Panc1 (cell line): Measurements from ENCODE around the gene GRK1. TPM values are rescaled to one million over a fixed set of nuclear protein-coding genes. Genes with fewer than 3 reads are reported as not detected.

ENCODE experiments used
- ATAC-seq: fragments of 200-7000 bp; cut with Tn5 transposase; 2 replicates; pipeline ENCODE4 v1.9.1; 2020; ENCODE audit warnings: mild to moderate bottlenecking, moderate library complexity
- BruUV-seq: library from RNA; stranded (reverse); fragments of 400-500 nt; replicated peaks from 2 replicates; lab custom pipeline; 2021; lab: Mats Ljungman, UMichigan
- CTCF ChIA-PET: fragments of 300-600 bp; sonication (Branson Sonifier 250); formaldehyde crosslinking; loops from one replicate; lab custom pipeline; 2022; ENCODE audit warnings: antibody characterized with exemption; lab: Charles Lee
- POLR2A ChIA-PET: fragments of 300-600 bp; sonication (Branson Sonifier 250); formaldehyde crosslinking; loops from one replicate; lab custom pipeline; 2022; ENCODE audit warnings: antibody characterized with exemption; lab: Charles Lee
- DNase-seq: peaks from one replicate; pipeline ENCODE4 v3.0.0-alpha.2; 2010; ENCODE audit warnings: low read depth, low spot score
- H3K27ac ChIP-seq: 2 replicates; pipeline ENCODE4 v1.5.1; 2011; ENCODE audit warnings: mild to moderate bottlenecking, low read length, inconsistent platforms
- H3K27me3 ChIP-seq: fragments of 200-500 bp; sonication (Bioruptor generic); 2 replicates; pipeline ENCODE4 v1.6.0; 2014; ENCODE audit warnings: low read length, inconsistent platforms; ENCODE audit not compliant: control insufficient read depth, insufficient read depth
- H3K36me3 ChIP-seq: fragments of 200-500 bp; sonication (Bioruptor generic); 2 replicates; pipeline ENCODE4 v1.5.1; 2014; ENCODE audit warnings: inconsistent platforms, mild to moderate bottlenecking, low read length, moderate library complexity; ENCODE audit not compliant: control insufficient read depth, insufficient read depth
- H3K4me1 ChIP-seq: 2 replicates; pipeline ENCODE4 v1.5.1; 2011; ENCODE audit warnings: inconsistent platforms, mild to moderate bottlenecking, low read length, moderate library complexity; ENCODE audit not compliant: control insufficient read depth, insufficient read depth
- H3K4me3 ChIP-seq, 2 experiments: 2 replicates each; pipeline ENCODE4 v1.5.1; 2011 to 2012; ENCODE audit warnings: low read depth in 2 of 2, low read length in 2 of 2, mild to moderate bottlenecking in 2 of 2, inconsistent platforms in 1 of 2, moderate library complexity in 1 of 2
- H3K9me3 ChIP-seq: fragments of 200-500 bp; sonication (Bioruptor generic); 2 replicates; pipeline ENCODE4 v1.5.1; 2014; ENCODE audit warnings: low read depth, mild to moderate bottlenecking, inconsistent platforms, low read length, moderate library complexity; ENCODE audit not compliant: control insufficient read depth, insufficient read depth
- CTCF ChIP-seq: fragments of 450-650 bp; IDR thresholded peaks from 2 replicates; pipeline ENCODE4 v1.5.1; 2017; ENCODE audit warnings: mild to moderate bottlenecking
- POLR2AphosphoS5 ChIP-seq: IDR thresholded peaks from 2 replicates; pipeline ENCODE4 v1.6.1; 2012; ENCODE audit warnings: mild to moderate bottlenecking, low read depth, low read length, moderate library complexity
- REST ChIP-seq, 2 experiments: IDR thresholded peaks; 2 replicates each; pipeline ENCODE4 v1.6.1; 2011 to 2012; ENCODE audit warnings: low read depth in 2 of 2, control low read depth in 1 of 2, low read length in 1 of 2, mild to moderate bottlenecking in 1 of 2, moderate library complexity in 1 of 2; ENCODE audit not compliant: insufficient read depth in 1 of 2
- SIN3A ChIP-seq: IDR thresholded peaks from 2 replicates; pipeline ENCODE4 v1.6.1; 2012; ENCODE audit warnings: low read depth, mild to moderate bottlenecking, low read length, moderate library complexity, borderline replicate concordance; ENCODE audit not compliant: insufficient read depth
- TCF7L2 ChIP-seq: IDR thresholded peaks from 2 replicates; pipeline ENCODE4 v1.6.1; 2011; ENCODE audit warnings: mild to moderate bottlenecking, low read depth, low read length, inconsistent platforms
- in situ Hi-C: cut with HindIII; loops from 2 replicates; pipeline ENCODE4 v1.10.0; 2016; ENCODE audit warnings: low sequenced_read_pairs, low pct_unique_long_range_greater_than_20kb
- intact Hi-C: fragments of 100-400 bp; cut with micrococcal nuclease; formaldehyde crosslinking; loops from one replicate; pipeline ENCODE4 v1.10.0; 2022; ENCODE audit not compliant: unreplicated experiment
- total RNA-seq: library from RNA; stranded (reverse); gene quantifications from one replicate; pipeline ENCODE4 v1.2.1, GENCODE V29; 2021; ENCODE audit not compliant: unreplicated experiment

The GRK1 gene
- total RNA-seq, 1 experiment from 2014 or later: 1.8 TPM

GRCh38 chr13:113630804-113631203 is 36.2 kb upstream of the GRK1 start:
- no peaks in the 10 kb centered on the region for H3K27me3 ChIP-seq
- no peaks in the 10 kb centered on the region for H3K9me3 ChIP-seq
- CTCF ChIA-PET: no interaction called here
- POLR2A ChIA-PET: no interaction called here
- in situ Hi-C loops: no loop called here
- DNase-seq: no peak
- peaks cover 3% of the 10 kb centered on the region; the same call in 1 of the 2 replicates for H3K36me3 ChIP-seq
- H3K4me1 ChIP-seq: peaks cover 3% of the 10 kb centered on the region; the same call in 1 of the 2 replicates
- no peak overlapping the region for H3K4me3 ChIP-seq
- H3K27ac ChIP-seq: no peak overlapping the region
- no peak for ATAC-seq
- intact Hi-C loops: no loop called here
- no peak for TF ChIP-seq REST (IDR thresholded peaks at IDR 0.05; ENCODE audit: insufficient read depth in 1 of 2, low read depth in 2 of 2, low read length in 1 of 2)
- TF ChIP-seq POLR2AphosphoS5: no peak
- TF ChIP-seq SIN3A: no peak
- no TSS peak for BruUV-seq

GRCh38 chr13:113631341-113632095 is 35.5 kb upstream of the GRK1 start:
- CTCF ChIA-PET: no interaction called here
- Histone ChIP-seq H3K4me3 (no peak overlapping the region), H3K4me1 (no peaks in the 10 kb centered on the region), H3K27me3 (no peaks in the 10 kb centered on the region), H3K36me3 (peaks cover 3% of the 10 kb centered on the region; the same call in 1 of the 2 replicates), H3K27ac (no peak overlapping the region), H3K9me3 (no peaks in the 10 kb centered on the region)
- no peak for DNase-seq
- TF ChIP-seq SIN3A (no peak), REST (IDR thresholded peaks at IDR 0.05; ENCODE audit: insufficient read depth in 1 of 2, low read depth in 2 of 2, low read length in 1 of 2) (no peak), POLR2AphosphoS5 (no peak), TCF7L2 (no peak), CTCF (no peak)
- ATAC-seq: no peak
- intact Hi-C loops: no loop called here
- in situ Hi-C loops: no loop called here
- BruUV-seq: no TSS peak
- POLR2A ChIA-PET: no interaction called here
